ENCODE results near the gene C11orf16.

GRCh38 chr11:8910649-8911026 lies 22.1 kb downstream of the C11orf16 start:
- TF ChIP-seq CTCF (IDR thresholded peaks at IDR 0.05; ENCODE audit: insufficient read depth, low read depth, low read length) (no peak), EZH2 (IDR thresholded peaks at IDR 0.05; ENCODE audit: insufficient read depth, low read length) (no peak)
